ENCODE data around the gene HMX2.
A peak's percentile ranks its signal among the peaks of the same experiment; 100 is the strongest.

The HMX2 gene

GRCh38 chr10:123154092-123154710, 6.3 kb downstream of the HMX2 start, which contains the start of gene BUB3:
Gene BUB3 (plus strand): TSS chr10:123154402. CDS start chr10:123154918, 516 bp downstream.
- peak; percentile 99 to 100 for DNase-seq (ENCODE audit: low read depth in 2 of 2)
- TF ChIP-seq, protein P1, sequence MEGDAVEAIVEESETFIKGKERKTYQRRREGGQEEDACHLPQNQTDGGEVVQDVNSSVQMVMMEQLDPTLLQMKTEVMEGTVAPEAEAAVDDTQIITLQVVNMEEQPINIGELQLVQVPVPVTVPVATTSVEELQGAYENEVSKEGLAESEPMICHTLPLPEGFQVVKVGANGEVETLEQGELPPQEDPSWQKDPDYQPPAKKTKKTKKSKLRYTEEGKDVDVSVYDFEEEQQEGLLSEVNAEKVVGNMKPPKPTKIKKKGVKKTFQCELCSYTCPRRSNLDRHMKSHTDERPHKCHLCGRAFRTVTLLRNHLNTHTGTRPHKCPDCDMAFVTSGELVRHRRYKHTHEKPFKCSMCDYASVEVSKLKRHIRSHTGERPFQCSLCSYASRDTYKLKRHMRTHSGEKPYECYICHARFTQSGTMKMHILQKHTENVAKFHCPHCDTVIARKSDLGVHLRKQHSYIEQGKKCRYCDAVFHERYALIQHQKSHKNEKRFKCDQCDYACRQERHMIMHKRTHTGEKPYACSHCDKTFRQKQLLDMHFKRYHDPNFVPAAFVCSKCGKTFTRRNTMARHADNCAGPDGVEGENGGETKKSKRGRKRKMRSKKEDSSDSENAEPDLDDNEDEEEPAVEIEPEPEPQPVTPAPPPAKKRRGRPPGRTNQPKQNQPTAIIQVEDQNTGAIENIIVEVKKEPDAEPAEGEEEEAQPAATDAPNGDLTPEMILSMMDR (IDR thresholded peaks at IDR 0.05; ENCODE audit: low read depth, low read length), result peak; percentile 21
- H3K4me3 ChIP-seq (replicated peaks in 1 of 2; ENCODE audit: low read depth in 2 of 2, low read length in 2 of 2), result peak within 1 kb of the TSS; percentile 96 to 98

GRCh38 chr10:123154711-123155505, 7.0 kb downstream of the HMX2 start:
- TF ChIP-seq, protein P1 (IDR thresholded peaks at IDR 0.05; ENCODE audit: low read depth, low read length), result no peak
- peak; percentile 50 to 66 for DNase-seq (ENCODE audit: low read depth in 2 of 2)
- peak overlapping the region; percentile 96 to 98 for H3K4me3 ChIP-seq (replicated peaks in 1 of 2; ENCODE audit: low read depth in 2 of 2, low read length in 2 of 2)

DNA sequence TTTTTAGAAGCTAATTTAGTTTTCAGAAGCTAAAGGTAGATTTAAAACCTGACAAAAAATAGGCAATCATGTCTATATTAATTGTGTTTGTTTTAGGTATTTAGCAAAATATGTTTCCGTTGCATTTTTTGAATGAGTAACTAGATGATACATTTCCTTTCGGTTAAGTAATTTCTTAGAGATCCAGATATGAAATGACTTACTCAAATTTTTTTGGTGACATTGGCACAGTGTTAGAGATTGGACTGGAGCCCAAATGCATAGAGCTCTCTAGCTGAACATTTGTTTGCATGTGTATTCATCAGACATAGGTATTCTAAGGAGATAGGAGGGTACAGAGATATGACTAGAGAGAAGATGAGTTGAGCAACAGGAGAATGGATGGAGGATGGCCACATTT, 8.1 kb downstream of the HMX2 start:
- TF ChIP-seq, protein P1 (IDR thresholded peaks at IDR 0.05; ENCODE audit: low read depth, low read length), result no peak

DNA sequence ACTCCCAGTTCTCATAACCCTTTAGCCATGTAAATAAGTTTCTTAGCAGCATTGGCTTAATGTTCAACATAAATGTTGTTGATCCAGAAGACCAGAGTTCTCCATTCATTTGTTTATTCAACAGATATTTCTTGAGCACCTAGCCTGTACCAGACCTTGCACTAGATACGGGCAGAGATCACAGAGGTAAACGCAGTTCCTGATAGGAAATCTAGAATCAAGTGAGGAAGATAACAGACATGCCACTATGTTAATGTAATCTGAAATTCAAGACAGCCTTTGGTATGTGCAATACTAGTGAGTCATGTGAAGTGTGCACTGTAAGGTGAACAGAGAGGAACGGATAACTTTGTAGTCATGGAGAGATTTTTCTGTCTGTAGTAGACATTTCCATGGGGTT, 9.3 kb downstream of the HMX2 start:
- DNase-seq (ENCODE audit: low read depth in 2 of 2), result peak in 1 of 2 donors; percentile 68
- TF ChIP-seq, protein P1 (IDR thresholded peaks at IDR 0.05; ENCODE audit: low read depth, low read length), result no peak
- H3K4me3 ChIP-seq (replicated peaks in 1 of 2; ENCODE audit: low read depth in 2 of 2, low read length in 2 of 2), result no peak overlapping the region

More for the DNA sequence above, 8.1 kb downstream of the HMX2 start:
- peak; percentile 62 to 85 for DNase-seq (ENCODE audit: low read depth in 2 of 2)
- peak overlapping the region in 1 of 2 donors; percentile 98 for H3K4me3 ChIP-seq (replicated peaks in 1 of 2; ENCODE audit: low read depth in 2 of 2, low read length in 2 of 2)

- H3K4me3 ChIP-seq (replicated peaks in 1 of 2; ENCODE audit: low read depth in 2 of 2, low read length in 2 of 2), result no peak overlapping the region
- TF ChIP-seq, protein P1 (IDR thresholded peaks at IDR 0.05; ENCODE audit: low read depth, low read length), result no peak
- no peak for DNase-seq (ENCODE audit: low read depth in 2 of 2)
These were observed 10.7 kb downstream of the HMX2 start for GRCh38 chr10:123158682-123159081.

DNA sequence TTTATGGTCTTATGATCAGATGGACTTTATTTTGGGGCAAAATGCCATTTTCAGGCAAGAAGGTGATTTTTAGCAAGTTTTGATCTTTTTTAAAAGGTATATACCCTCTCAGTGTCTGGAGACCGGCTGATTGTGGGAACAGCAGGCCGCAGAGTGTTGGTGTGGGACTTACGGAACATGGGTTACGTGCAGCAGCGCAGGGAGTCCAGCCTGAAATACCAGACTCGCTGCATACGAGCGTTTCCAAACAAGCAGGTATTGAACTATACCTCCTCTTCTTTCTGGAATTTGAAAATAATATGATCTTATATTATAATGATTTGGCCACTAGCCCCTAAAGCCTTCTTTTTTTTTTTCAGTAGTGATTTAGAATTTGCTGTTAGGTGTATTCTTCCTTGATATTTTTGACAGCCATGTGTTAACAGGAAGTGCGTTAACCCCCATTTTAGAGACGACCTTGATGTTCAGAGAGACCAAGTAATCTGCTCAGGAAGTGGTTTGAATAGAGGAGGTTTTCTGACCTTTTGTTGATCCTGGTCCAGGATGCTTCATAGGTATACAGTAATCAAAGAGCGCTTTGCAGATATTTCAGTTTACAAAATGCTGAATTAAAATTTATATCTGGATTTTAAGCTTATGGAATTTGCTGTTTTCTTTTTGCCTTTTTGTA, 12.5 kb downstream of the HMX2 start:
- H3K4me3 ChIP-seq (replicated peaks in 1 of 2; ENCODE audit: low read depth in 2 of 2, low read length in 2 of 2), result no peak overlapping the region
- DNase-seq (ENCODE audit: low read depth in 2 of 2), result no peak

More for the DNA sequence above, 12.5 kb downstream of the HMX2 start:
- TF ChIP-seq, protein P1 (IDR thresholded peaks at IDR 0.05; ENCODE audit: low read depth, low read length), result no peak
